GM18511 (cell line): ENCODE data around the gene SLC17A6.

Experiments used
- ATAC-seq: cut with Tn5 transposase; IDR thresholded peaks from one replicate; pipeline ENCODE4 v1.9.1; 2021; ENCODE audit warnings: mild to moderate bottlenecking, moderate library complexity; ENCODE audit not compliant: unreplicated experiment

Gene SLC17A6

GRCh38 chr11:22337596-22338485 is at the start of gene SLC17A6:
Gene SLC17A6 (plus strand): TSS chr11:22338381. CDS start chr11:22338534, 153 bp downstream.
- peak; percentile 67 for ATAC-seq

DNA sequence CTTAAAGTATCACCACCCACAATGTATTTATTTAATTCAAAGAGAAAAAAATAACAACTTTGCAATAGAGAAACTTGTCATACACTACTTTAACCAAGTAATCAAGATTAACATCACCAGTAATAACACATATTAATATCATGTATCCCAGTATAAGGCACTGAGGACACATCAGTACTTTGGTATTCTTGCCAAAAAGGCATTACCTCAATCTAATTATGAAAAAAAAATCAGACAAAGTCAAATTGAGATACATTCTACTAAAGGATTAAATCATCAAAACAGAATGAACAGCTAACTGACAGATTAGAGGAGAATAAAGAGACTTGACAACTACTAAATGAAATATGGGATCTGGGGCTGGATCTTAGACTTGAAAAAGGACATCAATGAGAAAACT is 35.8 kb upstream of the SLC17A6 start:
- no peak for ATAC-seq

DNA sequence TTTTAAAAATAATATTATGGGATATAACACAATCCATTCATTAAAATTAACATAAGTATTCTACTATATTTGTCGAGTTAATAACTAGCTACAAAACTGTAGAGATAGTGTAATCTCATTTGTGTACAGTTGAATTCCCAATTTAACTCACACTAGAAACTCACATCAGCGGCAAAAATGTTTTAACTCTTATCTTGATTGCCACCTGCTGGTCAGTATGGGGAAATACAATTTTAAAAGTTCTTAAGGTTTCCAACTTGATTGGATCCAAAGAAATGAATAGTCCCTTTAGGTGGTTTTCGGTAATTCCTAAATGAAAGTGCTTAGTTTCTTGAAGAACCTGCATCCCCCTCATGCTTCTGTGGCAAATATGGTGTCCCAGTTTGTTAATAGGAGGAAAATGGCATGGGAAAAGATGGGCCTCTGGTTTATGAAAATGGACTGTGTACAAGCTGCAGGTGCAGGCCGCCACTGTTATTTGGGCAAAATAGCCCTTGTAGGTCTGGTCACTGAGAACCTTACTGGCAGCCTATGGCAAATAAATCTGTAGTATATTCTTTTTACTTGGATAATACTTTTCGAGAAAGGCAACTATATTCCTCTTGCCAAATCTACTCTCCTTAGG is 33.7 kb upstream of the SLC17A6 start:
- ATAC-seq = peak; percentile 52

- no peak for ATAC-seq
Measured at GRCh38 chr11:22317656-22318055, 20.5 kb upstream of the SLC17A6 start.

- ATAC-seq = no peak
Measured at GRCh38 chr11:22331771-22332170, 6.4 kb upstream of the SLC17A6 start.

GRCh38 chr11:22336587-22336986 is 1.6 kb upstream of the SLC17A6 start:
- ATAC-seq = no peak

- ATAC-seq = no peak
Measured at GRCh38 chr11:22339611-22340010, 1.4 kb downstream of the SLC17A6 start.

- ATAC-seq = no peak
Measured at GRCh38 chr11:22340235-22340634, 2.1 kb downstream of the SLC17A6 start.

DNA sequence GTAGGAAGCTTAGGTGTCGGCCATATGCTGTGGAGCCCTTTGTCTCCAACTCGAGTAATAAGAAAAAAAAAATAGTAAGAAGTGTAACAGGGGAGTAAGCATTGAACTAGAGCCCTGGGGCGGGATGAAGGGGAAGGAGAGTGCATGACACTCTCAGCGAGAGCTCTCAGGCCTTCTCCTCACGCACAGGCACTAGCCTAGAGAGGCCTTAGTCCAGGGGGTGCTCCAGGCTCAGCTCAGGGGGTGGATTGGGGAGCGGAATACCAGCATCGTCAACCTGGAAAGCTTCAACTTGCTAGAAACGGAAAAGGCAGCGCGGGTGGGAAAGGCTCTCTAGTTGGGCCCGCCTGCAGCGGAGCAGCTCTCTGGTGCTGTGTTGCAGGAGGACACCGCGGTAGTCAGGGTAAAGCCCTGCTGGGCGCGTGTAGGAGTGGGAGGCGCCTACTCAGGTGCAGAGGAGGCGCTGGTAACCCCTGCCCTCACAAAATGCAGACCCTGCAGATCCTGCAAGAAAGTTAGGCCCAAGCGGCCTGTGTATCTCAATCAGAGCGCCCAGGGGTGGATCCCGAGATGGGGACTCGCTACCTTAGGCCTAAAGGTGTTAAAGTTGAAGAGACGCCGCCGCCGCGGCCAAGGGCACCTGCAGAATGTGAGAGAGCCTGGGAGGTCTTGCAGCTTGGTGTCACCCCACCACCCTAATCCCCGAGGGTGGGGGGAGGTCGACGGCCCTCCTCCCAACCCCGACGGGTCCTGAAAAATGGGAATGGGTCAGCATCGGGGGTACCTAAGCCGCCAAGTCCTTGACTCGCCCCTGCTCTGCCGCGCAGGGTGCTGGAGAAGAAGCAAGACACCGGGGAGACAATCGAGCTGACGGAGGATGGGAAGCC is 2.8 kb downstream of the SLC17A6 start:
- ATAC-seq = no peak

GRCh38 chr11:22341588-22341931 is 3.4 kb downstream of the SLC17A6 start:
- no peak for ATAC-seq

GRCh38 chr11:22342211-22343031 is 4.2 kb downstream of the SLC17A6 start:
- ATAC-seq = no peak

DNA sequence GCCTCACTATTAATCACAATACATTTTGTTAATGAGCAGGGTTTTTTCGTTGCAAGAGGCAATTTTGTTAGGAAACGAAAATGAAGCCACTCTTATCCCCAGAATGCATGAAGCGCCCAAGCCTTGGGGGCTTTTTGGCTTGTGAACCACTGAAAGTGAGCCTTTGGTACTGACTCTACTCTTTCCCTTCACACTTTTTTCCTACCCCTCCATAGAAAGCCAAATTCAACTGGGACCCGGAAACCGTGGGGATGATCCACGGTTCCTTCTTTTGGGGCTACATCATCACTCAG is 4.8 kb downstream of the SLC17A6 start:
- no peak for ATAC-seq

GRCh38 chr11:22343371-22344032 is 5.3 kb downstream of the SLC17A6 start:
- ATAC-seq = no peak

DNA sequence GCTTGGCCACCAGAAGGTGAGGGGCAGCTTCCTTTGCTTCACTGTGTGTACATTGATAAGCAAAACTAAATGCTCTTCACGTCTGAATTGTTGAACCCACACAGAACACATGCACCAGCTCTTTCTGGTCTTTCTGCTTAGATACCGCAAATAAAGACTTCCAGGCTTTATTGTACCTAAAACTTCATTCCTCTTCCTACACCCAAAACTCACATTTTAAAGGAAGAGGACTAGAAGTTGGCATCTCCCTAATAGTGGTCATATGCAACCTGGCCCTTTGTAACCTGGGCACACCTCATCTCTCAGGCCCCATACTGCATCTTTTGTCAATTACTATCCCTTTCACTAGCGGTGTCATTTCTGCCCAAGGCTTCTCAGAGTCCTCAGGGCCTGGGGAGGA is 5.9 kb downstream of the SLC17A6 start:
- no peak for ATAC-seq

- ATAC-seq = no peak
Measured at GRCh38 chr11:22346282-22346681, 8.1 kb downstream of the SLC17A6 start.

GRCh38 chr11:22347857-22348487 is 9.8 kb downstream of the SLC17A6 start:
- ATAC-seq = no peak

DNA sequence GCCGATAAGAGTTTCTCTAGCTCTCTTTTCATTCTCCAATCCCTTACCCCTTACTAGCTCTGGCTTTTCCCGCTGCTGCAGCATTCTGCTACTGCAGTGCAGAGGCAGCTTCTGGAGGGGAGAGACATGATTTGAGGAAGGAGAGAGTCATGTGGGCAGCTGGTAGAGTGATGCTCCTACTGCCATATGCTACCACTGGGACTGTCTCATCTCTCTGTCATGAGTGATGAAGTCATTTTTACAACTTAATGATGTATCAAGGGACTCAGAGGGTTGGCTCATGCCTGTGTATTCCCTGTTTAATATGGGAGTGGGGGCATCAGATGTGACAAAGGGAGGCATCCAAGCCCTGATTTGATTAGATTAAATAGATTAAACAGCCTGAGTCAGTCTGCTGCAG is 11.3 kb downstream of the SLC17A6 start:
- no peak for ATAC-seq

- no peak for ATAC-seq
Measured at GRCh38 chr11:22359295-22359694, 21.1 kb downstream of the SLC17A6 start.

- ATAC-seq = no peak
Measured at GRCh38 chr11:22371160-22371559, 33.0 kb downstream of the SLC17A6 start.

GRCh38 chr11:22387126-22387525 is 48.9 kb downstream of the SLC17A6 start:
- ATAC-seq = no peak
